Kasumi-1 (cell line): ENCODE measurements around the gene MAMDC2.
"Not testable (repeated sequence)": the region's sequence is repeated elsewhere in the genome, so short reads cannot be mapped to it uniquely, and the experiment has no call there.

Source experiments
- DNase-seq, 2 experiments: peaks; one replicate each; lab custom pipeline; 2025; lab: John Stamatoyannopoulos, UW

MAMDC2 gene

DNA sequence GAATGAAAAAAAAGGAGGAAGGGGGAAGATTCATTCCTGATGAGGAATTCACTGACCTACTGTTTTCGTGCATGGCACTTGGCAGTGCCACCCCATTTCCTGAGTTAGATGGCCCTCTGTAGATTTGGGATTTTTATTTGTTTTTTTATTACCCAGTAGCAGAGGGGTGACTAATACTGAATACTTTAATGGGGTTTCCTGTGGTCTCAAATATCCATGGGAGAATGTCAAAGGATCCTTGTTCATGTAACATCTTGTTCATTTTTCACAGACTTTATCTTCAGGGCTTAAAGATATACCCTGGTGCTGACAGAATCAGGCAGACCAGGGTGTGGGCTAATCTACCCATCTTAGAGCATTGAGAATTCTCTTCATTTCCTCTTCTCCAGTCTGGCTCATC, 93.0 kb downstream of the MAMDC2 start:
- no peak for DNase-seq

DNA sequence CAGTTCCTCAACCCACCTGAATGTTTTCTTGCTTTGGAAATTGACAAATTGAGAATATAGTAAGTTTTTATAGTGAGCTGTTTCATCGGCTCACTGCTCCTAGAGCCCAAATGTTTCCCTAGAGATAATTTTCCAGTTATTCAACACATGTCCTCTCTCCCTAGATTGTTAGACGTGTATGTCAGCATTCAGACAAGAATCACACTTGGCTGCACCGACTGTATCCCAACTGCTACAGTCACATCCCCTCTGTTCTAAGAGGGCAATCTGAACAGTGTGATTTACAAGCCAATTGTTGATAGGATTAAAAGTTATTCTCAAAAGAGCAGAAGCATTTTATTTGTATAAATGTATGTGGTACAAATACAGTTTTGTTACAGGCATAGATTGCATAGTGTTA, 93.9 kb downstream of the MAMDC2 start:
- no peak for DNase-seq

DNA sequence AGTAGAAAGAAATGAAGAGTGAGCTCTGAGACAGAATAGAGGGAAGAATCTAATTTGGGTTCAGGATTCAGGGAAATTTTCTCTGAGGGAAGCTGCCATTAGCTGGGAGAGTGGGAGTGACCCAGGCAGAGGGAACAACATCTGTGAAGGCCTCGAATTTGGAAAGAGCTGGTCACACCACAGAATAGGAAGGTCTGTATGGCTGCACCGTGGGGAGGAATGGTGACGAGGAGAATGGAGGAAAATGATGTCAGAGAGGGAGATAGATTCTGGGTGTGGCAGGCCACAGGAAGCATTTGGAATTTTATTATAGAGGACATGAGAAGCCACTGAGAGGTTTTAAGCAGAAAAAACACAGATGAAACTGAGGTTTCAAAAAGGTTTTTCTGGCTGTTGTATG, 98.5 kb downstream of the MAMDC2 start:
- no peak for DNase-seq

DNA sequence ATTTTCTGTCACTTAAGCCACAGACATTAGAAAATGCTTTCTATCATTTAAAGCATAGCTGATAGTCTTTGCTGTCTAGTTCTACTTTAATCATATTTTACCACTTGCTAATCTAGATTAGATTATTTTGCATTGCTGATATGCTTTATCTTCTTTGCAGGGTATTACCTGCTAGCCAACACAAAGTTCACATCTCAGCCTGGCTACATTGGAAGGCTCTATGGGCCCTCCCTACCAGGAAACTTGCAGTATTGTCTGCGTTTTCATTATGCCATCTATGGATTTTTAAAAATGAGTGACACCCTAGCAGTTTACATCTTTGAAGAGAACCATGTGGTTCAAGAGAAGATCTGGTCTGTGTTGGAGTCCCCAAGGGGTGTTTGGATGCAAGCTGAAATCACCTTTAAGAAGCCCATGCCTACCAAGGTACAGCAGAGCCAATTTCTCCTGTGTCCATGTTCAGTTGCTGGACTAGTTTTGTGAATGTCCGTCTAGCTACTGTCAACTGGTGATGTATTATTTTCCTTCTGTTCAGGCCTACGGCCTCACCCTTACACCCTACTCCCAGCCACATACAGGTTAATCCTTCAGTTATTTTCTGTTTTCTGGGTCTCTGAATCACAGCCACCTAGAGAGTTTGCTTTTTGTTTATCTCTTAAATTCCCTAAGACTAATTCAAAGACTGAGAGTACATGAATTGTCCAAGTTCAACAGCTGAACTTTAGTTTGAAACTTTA, 99.9 kb downstream of the MAMDC2 start:
- DNase-seq = no peak

DNA sequence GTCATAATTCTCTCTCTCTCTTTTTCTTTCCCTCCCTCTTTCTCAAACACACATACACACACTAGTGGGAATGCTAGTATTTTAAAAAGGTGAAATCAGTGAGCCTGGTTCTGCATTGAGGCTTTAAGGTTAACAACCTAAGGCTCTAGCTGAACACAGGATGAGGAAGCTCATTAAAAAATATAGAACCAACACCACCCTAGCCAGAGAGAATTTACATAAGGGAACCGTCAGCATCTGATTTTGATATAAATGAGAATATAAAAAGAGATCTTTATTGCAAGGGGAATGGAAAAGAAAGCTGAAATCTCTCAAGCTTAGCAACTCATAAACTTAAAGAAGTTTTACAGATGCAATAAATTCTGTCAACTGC, 100.5 kb downstream of the MAMDC2 start:
- DNase-seq = no peak

DNA sequence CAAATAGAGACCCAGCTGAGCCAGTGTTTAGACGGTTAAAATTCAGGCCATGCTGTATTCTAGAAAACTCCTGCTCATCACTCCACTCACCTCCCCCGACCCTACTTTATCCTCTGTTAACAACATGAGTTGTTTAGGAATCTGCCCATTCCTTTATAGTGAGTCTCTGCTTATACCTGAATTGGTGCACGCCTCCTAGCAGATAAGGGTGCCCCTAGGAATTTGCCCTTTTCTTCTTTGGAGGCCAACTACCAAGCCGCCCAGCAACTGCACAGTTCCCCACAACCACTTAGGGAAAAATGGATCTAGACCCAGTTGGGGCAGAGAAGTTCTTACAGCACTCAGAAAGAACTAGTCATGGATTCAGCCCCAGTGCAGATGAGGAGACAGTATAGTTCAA, 102.3 kb downstream of the MAMDC2 start:
- DNase-seq = no peak

DNA sequence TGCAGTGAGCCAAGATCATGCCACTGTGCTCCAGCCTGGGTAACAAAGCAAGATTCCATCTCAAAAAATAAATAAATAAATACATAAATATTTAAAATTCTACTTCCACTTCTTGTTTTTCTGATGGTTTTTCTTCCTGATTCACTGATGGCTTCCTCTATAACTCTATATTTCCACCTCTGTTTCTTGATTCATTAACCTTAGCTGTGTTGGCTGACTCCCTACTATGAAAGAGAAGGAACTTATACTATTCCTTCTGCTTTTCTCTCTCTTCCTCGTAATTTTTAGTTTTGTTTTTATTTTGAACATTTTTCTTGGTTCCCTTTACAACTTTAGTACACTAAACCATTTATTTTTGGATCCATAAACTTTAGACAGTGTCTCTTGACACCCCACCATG, 103.5 kb downstream of the MAMDC2 start:
- no peak for DNase-seq

DNA sequence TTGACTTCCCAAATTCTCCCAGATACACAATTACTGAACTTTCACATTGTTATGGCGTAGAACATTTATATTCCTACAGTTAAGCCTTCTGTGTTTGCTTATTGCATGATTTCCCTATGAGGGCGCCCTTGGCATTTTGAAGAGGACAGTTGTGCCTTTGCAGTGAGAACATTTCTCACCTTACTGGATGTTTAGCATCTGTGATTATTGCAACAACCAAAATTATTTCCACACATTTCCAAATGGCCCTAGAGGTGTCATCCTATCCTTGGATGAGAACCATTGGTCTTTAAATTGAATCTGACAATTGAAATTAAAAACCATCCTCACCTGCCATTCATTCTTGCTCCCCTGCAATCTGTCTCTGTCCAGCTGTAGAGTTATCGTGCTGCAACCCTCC, 104.0 kb downstream of the MAMDC2 start:
- no peak for DNase-seq

DNA sequence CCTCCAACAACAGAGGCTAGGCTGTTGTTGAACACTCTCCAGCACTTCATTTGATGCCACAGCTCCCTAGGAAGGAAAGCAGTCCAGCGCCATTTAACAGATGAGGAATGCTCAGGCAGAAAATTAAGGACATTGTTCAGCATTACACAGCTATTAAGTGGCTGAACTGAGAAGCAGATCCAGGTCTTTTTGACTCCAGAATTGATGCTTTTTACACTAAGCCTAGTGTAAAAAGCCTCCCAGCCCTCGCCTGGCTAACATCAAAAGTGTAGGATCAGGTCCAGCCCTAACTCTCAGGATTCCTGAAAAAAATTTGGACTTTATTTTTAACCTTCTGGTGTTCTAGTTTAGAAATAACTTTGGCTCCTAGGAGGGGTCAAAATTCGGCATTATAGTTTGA, 108.7 kb downstream of the MAMDC2 start:
- DNase-seq = no peak

DNA sequence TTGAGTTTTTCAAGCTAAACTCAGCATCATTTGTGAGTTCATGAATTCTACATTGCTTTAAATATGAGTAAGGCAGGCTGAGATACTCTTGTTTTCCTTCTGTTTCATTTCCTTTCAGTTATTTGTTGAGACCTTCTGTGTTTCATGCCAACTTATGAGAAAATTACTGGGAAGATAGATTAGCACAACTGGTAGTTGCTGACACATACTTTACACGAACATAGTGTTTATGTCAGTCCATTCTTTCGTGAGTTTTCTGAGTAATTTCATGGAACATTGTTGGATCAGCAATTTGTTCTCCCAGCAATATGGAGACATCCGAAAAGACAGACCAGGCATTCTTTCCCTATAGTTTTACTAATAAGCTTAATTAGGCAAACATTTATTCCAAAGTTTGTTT, 113.1 kb downstream of the MAMDC2 start:
- no peak for DNase-seq

DNA sequence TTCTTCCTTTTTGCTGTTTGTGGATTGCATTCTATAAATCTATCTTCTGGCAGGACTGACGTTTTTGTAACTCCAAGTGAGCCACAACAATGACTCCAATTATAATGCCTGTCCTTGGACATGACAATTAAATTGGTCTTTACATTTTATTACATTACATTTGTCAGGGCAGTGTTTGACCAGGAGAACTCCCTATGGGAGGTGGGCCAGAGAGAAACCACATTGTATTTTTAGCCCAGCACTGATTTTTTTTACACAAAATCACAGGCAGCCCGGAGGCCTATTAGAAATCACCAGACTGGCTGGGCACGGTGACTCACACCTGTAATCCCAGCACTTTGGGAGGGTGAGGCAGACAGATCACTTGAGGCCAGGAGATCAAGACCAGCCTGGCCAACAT, 116.0 kb downstream of the MAMDC2 start:
- no peak for DNase-seq

DNA sequence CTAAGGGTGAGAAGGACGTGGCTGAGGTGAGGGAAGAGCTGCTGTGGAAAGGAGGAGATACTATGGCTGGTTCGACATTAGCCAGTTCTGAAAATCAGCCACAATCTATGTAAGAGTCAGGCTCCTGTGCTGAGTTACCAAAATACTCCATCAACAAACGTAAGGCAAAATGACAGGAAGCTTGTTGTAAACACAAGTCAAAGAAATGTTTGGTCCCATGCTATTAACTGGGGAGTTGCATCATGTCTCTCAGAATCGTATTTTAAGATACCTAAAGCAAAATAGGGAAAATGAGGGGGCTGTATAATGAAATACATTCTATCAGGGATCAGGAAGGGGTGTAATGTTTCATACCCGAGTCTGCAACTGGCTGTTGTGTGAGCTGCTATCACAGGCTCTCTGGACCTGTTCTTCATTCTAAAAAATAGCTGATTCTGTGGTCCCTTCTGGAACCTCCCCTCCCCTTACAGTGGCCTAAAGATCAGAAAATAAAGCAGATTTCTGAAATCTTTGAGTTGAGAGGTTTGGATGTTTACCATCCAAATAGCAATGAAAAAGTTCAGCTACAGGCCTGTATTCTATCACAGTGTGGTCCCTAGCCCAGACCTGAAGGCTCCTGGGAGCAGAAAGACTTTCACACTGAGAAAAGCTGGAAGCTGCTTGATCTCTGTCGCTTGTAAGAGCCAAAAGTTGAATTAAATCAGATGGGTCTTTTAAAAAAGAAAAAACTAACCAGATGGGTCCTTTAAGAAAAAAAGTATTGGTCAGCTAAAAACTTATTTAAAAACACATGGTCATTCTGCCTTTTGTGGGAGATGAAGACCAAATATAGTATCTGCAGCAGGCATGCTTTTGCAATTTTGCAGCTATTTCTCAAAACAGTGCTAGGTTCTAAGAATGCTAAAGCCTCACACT, 117.3 kb downstream of the MAMDC2 start:
- no peak for DNase-seq

DNA sequence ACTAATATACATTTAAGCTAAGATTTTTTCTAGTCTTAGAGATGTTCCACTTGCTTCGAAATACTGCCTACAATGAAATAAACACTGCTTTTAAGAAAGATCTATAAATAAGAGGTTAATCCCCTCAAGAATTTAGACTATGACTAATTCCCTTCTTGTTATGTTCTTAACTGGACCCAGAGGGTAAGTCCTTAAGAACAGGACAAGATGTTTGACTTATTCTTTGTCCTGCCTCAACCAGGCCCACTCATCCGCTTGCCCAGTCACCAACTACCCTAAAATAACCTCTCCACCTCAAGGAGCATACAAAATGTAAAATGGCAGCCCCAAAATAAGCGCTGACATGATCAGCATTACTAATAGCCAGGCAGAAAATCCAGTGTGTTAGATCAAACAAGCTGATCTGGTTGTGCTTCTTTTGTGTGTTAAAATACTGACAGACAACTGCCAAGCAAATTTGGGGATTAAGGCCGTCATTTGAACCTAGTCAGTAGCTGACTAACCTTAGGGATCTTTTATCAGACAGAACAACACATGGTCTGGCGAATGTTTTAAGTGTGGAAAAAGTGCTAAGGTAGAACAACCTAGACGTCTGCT, 121.5 kb downstream of the MAMDC2 start:
- no peak for DNase-seq

DNA sequence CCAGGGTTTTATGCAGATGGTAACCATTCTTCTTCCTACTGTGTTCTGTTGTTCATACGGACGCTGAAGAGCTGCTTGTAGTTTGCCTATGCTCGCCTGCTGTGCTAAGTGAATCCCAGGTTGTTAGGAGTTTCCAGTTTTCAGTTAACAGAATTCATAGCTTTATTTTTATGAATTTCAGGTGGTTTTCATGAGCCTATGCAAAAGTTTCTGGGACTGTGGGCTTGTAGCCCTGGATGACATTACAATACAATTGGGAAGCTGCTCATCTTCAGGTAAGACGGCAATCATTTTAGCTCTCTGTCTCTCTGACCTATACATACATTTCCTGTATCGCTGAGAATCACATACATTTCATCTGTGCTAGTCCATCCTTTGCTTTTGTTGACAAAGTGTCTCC, 124.9 kb downstream of the MAMDC2 start:
- DNase-seq = no peak

DNA sequence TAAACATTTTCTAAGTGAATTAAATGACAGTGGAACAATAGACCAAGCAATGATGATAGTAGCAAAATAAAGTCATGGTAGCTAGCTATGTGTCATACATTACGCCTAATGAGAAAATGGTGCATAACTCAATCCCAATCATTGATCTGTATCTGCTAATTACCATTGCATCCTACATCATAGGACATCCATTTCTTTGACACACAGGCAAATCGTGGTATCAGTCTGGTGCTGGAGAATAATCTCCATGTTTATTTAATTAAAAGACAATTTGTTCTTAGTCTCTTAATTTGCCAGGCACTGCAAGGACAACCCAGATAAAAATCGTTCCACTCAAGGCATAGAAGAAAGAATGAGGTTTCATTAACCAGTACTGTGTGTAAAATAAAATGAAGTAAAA, 125.6 kb downstream of the MAMDC2 start:
- DNase-seq = no peak

DNA sequence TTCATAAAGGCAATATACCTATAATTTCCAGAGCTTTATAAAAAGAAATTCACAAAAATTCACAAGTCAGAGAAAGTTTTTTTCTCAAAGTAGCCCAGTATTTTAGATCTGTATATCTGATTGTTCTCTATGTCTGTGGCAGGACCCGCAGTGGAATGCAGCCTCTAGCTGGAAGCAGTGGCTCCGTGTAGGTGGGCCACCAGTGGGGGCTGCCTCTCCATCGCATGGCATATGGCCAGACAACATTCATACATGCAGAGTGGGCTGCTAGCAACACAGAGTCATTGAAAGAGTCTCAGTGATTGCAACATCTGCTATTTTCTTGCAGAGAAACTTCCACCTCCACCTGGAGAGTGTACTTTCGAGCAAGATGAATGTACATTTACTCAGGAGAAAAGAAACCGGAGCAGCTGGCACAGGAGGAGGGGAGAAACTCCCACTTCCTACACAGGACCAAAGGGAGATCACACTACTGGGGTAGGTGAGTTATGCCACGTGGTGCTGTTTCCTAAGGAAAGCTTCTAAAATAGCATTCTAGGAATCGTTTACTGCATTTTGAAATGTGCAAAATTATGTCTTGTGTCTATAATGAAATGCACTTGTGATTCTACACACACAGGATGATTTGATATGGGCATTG, 126.6 kb downstream of the MAMDC2 start:
- no peak for DNase-seq

DNA sequence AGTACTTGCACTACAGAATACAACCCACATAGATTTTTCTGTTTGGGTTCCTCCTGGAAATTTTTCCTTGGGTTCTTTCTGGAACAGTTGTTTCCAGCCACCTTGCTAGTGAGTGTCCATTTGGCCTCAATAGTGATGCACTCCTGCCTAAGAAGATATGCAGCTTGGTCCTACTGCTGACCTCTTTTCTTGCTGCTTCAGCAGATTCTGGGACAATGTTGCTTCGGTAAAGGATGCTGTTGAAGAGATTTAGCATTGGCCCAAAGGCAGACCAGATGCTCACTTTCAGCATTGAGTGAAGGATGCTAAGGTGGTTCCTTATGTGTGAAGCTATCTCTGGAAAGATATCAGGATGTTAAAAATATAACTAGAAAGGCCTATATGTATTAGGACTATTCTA, 128.9 kb downstream of the MAMDC2 start:
- no peak for DNase-seq

DNA sequence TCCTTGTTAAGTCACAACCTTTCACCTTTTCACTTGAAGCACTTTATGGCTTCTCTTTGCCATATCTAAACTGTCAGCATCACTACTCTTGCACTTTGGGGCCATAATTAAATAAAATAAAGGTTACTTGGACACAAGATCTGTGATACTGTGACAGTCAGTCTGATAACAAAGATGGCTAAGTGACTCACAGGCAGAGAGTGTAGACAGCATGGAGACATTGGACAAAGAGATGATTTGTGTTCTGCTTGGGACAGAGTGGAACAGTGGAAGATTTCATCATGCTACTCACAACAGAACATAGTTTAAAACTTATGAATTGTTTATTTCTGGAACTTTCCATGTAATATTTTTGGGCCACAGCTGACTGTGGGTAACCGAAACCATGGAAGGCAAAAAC, 133.5 kb downstream of the MAMDC2 start:
- DNase-seq = no peak

DNA sequence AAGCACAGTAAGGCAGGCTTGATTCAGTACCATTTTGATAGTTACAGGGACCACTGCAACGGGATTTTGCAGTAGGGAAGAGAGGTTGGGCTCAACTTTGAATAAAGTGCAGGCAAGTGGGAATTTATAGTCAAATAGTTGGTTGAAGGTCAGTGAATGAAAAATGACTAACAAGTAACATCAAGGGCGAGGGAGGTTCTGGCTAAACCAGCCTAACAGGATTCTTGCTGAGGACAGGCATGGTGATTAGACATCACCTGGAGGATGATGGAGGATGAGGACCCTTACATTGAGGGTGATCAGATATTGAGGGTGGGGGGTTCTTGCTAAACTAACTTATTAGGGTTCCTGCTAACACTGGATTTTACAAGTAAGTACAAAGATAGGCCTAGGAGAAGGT, 149.1 kb downstream of the MAMDC2 start:
- DNase-seq = no peak

DNA sequence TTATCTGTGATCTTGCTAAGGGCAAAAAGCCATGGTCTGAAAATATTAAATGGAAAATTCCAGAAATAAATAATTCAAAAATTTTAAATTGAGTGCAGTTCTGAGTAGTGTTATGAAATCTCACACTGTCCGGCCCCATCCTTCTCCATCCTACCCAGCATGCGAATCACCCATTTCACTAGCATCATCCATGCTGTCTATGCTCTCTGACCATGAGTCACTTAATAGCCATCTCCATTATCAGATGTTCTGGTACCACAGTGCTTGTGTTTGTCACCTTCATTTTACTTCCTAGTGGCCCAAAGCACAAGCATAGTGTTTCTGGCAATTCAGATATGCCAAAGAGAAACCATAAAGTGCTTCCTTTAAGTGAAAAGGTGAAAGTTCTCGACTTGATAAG, 151.8 kb downstream of the MAMDC2 start:
- no peak for DNase-seq

DNA sequence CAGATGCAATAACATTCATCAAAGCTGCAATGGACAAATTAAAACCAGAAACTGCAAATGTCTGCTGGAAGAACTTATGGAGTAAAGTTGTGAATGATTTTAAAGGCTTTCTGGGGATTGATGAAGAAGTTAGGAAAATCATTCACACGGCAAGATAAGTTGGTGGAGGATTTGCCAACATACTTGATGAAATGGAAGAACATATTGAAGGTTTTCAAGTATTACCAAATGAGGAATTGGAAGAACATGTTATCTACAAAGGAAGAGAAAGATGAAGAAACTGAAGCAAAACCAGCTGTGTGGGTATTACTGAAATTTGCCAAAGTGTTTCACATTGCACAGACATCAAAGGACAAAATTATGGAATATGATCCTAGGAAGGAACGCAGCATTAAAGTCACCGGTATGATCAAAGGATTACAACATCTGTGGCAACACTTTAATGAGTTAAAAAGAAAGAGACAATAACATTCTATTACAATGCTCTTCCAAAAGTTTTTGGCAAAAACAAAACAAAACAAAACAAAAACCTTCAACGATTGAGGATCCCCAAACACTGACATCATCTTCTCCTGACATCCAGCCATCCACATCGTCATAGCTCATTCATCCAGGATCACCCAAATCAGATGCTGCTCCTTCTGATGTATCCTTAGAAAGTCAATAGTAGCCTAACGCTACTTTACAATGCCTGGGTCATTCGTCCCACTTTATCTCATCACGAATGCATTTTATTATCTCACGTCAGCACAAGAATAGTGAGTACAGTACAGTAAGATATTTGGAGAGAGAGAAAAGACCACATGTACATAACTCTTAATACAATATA, 153.8 kb downstream of the MAMDC2 start:
- DNase-seq = no peak

DNA sequence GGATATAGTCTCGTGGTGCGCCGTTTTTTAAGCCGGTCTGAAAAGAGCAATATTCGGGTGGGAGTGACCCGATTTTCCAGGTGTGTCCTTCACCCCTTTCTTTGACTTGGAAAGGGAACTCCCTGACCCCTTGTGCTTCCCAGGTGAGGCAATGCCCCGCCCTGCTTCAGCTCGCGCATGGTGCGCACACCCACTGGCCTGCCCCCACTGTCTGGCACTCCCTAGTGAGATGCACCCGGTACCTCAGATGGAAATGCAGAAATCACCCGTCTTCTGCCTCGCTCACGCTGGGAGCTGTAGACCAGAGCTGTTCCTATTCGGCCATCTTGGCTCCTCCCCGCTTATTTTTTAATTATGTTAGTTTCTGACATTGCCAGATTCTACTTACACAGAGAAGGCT, 161.1 kb downstream of the MAMDC2 start:
- not testable (repeated sequence) for DNase-seq
